GM18511 (cell line): ENCODE results near the gene ZMIZ2.
"Not testable (repeated sequence)": the region's sequence is repeated elsewhere in the genome, so short reads cannot be mapped to it uniquely, and the experiment has no call there.

Source experiments
- ATAC-seq: cut with Tn5 transposase; IDR thresholded peaks from one replicate; pipeline ENCODE4 v1.9.1; 2021; ENCODE audit warnings: mild to moderate bottlenecking, moderate library complexity; ENCODE audit not compliant: unreplicated experiment

The ZMIZ2 gene

GRCh38 chr7:44799939-44800338 is 51.3 kb downstream of the ZMIZ2 start:
- ATAC-seq = no peak

- no peak for ATAC-seq
Measured at GRCh38 chr7:44801890-44802289, 53.2 kb downstream of the ZMIZ2 start.

GRCh38 chr7:44802418-44803025 is 53.9 kb downstream of the ZMIZ2 start:
- ATAC-seq = no peak

GRCh38 chr7:44803828-44804519 is 55.3 kb downstream of the ZMIZ2 start:
- ATAC-seq = not testable (repeated sequence)

- ATAC-seq = no peak
Measured at GRCh38 chr7:44805950-44806349, 57.3 kb downstream of the ZMIZ2 start.

GRCh38 chr7:44808914-44809393 is 60.3 kb downstream of the ZMIZ2 start:
- ATAC-seq = no peak

GRCh38 chr7:44811093-44811492 is 62.4 kb downstream of the ZMIZ2 start:
- no peak for ATAC-seq

GRCh38 chr7:44811571-44811970 is 62.9 kb downstream of the ZMIZ2 start:
- ATAC-seq = no peak

GRCh38 chr7:44814919-44815318 is 66.3 kb downstream of the ZMIZ2 start:
- no peak for ATAC-seq

- ATAC-seq = no peak
Measured at GRCh38 chr7:44819292-44819691, 70.6 kb downstream of the ZMIZ2 start.
